NCI-H1436 treated with DMSO at 0.1 percent for 48 hours (cell line): ENCODE data around the gene MCFD2.
"Not testable (repeated sequence)": the region's sequence is repeated elsewhere in the genome, so short reads cannot be mapped to it uniquely, and the experiment has no call there.

Experiments used
- DNase-seq: peaks from one replicate; lab custom pipeline; 2025; lab: John Stamatoyannopoulos, UW

MCFD2 gene

DNA sequence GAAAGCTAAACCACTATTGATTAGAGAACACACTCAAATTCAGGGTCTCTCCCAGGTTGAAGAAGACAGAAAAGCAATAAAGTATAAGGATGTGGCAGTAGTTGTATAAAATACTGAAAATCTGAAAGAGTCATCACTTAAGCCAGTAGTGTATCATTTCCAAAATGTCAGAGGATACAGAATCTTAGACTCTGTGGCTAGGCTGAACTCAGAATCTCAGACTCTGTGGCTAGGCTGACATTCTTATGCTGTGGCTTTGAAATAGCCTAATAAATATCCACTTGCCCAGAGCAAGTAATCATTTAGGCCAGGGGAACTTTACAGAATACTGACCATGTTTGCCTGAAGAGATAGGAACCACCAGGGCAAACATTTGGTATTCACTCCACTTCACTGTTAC lies 13.1 kb downstream of the MCFD2 start:
- no peak for DNase-seq

DNA sequence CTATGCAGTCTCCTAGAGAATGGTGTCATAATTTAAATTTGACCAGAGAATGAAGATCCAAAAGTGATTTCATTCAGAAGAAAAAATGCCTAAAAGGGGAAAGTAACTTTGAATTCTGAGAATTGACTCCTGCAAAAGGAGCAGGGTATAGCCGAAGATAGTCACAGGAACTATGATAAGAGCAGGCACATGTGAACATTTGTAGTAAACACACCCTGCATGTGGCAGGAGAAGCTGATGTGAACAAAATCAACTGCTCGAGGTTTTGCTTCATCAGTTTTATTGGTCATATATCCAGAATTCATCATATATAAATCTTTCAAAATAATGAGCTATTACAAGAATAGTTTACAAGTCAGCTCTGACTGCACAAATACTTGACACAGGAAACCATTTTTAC lies 14.0 kb downstream of the MCFD2 start:
- no peak for DNase-seq

DNA sequence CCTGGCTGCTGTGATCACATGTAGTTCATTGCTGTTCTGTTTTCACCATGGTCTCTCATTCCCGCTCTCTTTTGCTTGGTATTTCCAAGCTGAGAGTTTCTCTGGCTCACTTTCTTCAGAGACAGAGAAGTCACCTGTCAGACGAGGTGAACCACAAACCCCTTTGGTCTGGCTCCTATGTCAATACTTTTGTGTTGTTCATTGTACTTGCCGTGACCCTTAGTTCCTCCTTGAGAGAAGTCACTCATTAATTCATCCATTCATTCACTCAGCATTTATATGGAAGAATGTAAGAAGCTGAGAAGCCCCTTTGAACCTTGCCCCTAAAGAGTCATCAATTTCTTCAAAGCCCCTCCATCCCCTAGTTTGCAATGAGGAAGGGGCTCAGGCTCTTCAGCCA lies 15.2 kb downstream of the MCFD2 start:
- no peak for DNase-seq

DNA sequence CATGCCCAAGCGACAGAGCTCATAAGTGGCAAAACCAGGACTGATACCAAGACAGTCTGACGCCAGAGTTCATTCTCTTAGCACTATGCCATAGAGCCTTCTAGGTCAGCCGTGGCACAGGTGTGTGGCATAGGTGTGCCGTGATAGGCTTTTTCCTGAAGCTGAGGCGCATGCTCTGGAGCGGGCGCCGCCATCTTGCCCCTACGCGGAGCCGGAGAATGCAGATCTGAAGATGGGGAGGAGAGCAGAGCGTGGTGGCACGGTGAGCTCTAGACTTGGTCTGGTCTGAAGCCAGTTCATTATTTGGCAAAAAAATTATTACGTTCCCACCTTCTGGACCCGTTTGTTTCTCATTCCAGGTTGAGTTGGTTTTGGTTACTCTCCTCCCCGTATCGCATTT lies 16.6 kb downstream of the MCFD2 start:
- no peak for DNase-seq

- DNase-seq = no peak
These were observed 17.6 kb downstream of the MCFD2 start for GRCh38 chr2:46898024-46898423.

DNA sequence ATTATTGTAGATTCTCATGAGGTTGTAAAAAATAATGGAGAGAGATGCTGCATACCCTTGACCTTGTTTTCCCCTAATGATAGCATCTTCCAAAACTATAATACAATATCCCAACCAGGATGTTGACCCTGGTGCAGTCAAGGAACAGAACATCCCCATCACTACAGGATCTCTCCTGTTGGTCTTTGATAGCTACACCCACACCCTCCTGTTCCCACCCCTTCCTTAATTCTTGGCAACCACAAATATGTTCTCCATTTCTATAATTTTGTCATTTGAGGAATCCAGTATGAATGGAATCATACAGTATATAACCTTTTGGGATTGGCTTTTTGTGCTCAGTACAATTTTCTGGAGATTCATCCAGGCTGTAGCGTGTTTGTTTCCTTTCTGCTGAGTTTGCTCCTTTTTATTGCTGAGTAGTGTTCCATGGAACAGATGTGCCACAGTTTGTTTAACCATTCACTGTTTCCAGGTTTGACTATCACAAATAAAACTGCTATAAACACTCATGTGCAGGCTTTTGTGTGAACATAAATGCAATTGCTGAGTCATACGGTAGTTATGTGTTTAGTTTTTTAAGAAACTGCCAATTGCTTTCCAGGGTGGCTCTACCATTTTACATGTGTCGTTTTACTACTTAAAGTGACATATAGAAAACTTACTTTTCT lies 22.2 kb downstream of the MCFD2 start:
- no peak for DNase-seq

DNA sequence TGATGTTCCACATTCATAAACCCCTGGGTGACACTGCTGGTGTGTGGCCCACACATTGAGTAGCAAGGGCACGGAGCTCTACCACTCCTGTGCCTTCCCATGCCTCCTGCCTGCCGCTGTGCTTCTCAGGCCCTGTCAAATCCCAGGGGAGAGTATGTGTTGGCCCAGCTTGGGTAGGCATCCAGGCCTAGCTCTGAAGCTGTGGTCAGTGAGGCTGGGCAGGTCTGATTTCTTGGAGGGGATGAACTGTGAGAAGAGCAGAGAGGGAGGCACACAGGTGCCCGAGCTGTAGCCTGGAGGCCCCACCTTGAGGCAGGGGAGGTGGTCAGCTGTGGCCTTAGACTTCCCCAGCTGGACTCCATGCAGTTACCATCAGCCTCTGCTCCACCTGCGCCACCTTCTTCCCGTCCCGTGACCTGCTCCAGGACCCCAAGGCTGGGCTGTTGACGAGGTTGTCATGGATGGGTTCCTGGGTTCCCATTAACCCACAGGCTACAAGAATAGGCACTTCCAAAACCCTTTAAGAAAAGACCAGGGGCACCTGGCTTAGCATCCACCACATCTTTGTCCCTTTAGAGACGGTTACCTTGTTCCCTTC lies 23.6 kb downstream of the MCFD2 start:
- DNase-seq = no peak

DNA sequence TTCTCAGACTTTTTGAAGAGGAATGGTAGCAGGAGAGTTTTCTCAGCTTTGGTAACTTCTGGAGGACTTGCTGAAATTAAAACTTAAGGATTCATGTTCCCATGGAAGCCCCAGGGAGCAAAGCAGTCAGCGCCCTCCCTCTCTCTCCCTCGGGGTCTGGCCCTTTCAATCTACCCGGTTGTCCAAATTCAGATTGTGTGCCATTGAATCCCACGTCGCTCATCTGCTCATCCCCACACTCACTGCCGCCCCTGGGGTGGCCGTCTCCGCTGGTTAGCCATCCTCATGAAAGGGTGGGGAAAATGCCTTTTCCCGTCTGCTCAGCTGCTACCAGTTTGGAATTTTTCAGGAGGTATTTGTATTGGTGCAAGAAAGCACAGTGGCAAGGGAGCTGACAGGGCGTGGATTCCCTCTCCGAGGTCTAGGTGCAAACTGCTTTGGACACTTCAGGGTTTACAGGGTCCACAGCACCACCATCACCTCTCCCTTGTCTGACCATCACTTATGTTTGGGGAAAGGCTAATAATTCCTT lies 27.1 kb downstream of the MCFD2 start:
- no peak for DNase-seq

GRCh38 chr2:46887028-46887885 lies 28.3 kb downstream of the MCFD2 start:
- no peak for DNase-seq

DNA sequence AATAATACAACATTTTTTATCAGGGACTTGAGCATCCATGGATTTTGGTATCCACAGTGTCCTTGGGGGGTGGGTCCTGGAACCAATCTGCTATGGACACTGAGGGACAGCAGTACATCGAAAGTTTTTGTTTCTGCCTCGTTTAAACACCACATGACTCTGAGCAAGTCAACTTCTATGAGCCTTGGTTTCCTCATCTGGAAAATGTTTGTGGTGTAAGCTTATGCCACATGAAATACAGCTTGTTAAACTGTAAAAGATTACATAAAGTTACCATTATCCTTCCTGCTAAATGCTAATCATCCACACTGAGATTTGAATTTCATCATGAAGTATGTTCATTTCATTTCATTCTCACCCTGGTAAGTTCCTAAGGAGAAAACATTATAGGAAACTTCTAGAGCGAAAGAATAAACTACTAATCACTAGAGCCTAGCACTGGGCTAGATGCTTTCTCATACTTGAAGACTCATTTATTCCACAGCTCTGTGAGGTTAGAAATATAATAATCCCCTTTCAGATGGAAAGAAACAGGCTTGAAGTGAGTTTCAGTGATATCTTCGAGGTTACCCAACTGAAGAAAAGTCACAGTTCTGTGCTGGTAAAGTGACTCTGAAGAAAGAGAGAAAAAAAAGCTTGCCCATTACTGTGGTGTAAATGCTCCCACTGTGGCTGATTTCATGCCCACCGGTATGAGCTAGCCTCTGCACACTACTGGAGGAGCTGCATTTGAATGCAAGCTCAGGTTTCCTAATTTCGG lies 29.2 kb downstream of the MCFD2 start:
- no peak for DNase-seq

DNA sequence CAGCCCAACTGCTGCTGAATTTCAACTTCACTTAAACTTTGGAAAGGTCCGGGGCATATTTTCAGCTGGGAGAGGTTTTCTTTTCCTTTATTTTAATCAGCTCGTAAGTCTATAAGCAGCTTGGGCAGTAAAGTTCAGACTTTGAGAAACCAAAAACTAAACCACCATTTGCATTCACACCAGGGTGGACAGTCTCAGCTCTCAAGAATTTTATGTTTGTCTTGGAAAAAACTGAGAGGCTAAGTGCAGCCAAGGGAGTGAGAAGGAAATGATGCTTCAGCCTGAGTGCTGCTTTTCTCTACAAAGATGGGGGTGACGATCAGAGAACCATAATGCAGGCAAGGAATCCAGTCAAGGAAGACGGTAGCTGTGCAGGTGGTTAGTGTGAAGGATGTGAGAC lies 30.2 kb downstream of the MCFD2 start:
- no peak for DNase-seq

GRCh38 chr2:46879511-46879910 lies 36.1 kb downstream of the MCFD2 start:
- no peak for DNase-seq

DNA sequence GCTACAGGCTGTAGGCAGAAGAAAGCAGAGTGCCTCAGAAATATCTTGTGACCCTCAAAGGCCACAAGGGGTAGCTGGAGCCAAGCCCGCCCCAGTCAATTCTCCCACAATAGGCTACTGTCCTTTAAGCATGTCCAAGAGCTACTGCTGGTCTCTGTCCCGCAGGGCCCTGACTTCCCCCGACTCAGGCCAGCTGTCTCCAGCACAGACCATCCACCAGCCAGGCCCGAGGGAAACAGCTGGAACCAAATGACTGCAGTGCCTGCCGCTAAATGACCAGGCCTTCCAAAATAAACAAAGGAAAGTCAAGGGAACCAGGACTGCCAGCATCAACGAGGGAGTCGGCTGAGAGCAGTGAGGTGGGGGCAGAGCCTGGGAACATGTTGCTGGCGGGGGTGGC lies 36.7 kb downstream of the MCFD2 start:
- no peak for DNase-seq

DNA sequence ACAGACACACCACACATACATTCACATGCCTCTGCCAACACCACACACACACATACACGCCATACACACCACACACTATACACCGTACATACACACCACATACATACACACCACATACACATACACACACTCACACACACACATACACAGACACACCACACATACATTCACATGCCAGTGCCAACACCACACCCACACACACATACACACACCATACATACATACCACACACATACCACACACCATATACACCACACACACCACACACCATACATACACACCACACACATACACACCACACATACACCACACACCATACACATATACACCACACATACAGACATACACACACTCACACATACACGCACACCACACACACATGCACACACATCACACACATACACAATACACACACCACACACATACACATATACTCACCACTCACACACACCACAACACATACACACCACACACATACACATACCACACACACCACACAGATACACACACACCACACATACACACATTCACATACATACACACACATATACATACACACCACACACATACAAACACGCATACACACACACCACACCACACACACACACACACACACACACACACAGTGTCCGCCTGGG lies 37.2 kb downstream of the MCFD2 start:
- DNase-seq = no peak

- no peak for DNase-seq
These were observed 37.9 kb downstream of the MCFD2 start for GRCh38 chr2:46877619-46878113.

DNA sequence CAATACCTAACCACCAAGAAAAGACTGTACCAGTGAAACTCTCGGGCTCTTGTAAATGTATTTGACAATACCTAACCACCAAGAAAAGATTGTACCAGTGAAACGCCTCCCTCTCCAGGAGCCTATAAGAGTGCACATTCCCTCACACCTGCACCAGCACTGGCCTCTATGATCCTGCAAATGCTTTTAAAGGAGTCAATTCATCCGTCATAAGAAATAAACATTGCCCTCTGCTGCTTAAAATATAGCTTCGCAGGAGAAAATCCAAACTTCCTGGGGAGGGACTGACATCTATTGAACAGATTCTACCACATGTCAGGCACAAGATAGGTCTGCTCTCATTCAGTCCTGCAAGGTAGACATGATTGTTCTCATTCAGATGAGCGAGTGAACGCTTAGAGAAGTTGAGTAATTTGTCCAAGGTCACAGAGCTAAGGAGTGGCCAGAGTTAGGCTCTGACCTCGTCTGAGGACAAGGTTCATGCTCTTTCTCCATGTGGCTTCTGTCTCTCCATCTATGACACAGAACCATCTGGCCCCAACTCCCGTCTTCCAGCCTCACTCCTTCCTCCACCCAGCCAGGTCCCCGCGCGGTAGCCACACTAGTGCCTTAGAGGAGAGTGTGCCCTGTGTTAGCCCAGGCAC lies 38.7 kb downstream of the MCFD2 start:
- DNase-seq = no peak

DNA sequence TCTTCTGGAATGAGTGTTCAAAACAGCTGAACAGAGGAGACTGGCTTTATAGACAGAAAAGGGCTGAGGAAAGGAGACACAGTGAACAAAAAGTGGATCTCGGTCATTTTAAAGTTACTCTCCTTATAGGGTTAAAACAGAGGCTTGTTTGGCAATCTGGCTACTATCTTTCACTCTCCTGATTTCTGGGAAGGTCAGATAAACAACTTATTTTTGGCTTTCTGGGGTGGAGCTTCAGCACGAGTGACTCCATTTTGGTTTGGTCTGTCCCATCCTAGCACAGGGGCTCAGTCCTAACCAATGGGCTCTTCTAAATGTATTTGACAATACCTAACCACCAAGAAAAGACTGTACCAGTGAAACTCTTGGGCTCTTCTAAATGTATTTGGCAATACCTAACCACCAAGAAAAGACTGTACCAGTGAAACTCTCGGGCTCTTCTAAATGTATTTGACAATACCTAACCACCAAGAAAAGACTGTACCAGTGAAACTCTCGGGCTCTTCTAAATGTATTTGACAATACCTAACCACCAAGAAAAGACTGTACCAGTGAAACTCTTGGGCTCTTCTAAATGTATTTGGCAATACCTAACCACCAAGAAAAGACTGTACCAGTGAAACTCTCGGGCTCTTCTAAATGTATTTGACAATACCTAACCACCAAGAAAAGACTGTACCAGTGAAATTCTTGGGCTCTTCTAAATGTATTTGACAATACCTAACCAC lies 39.5 kb downstream of the MCFD2 start:
- DNase-seq = not testable (repeated sequence)

DNA sequence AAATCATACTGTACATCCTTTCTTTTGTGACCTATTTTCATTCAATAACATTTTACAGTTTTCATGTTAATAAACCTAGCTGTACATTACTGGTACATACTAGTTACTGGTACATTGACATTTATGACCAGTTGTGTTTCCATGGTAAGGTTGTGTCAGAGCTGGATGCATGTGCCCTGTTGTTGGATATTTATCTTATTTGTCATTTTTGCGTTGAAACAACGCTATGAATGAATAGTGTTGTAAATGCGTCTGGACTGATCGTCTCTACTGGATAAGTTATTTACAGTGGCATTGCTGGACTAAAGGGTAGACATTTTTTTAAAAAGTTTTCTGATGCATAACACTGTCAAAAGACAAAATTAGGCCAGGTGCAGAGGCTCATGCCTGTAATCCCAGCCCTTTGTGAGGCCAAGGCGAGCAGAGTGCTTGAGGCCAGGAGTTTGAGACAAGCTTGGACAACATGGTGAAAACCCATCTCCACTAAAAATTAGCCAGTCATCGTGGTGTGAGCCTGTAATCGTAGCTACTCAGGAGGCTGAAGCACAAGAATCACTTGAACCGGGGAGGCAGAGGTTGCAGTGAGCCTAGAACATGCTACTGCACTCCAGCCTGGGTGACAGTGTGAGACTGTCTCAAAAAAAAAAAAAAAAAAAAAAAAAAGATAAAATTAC lies 40.2 kb downstream of the MCFD2 start:
- no peak for DNase-seq

- no peak for DNase-seq
These were observed 41.2 kb downstream of the MCFD2 start for GRCh38 chr2:46874236-46874929.
